Stimulated activated CD4-positive, alpha-beta T cell treated with anti-CD3 and anti-CD28 coated beads, TNF-alpha, amount 100 ng/mL, for 24 hours (primary cell): ENCODE data around the gene MICAL1.

Experiments used
- DNase-seq, 3 experiments: peaks; one replicate each; pipeline ENCODE4 v3.0.0-alpha.2; 2020; ENCODE audit warnings: low read depth in 3 of 3

The MICAL1 gene

GRCh38 chr6:109454496-109455436, 806 bp downstream of the MICAL1 start:
- peak in 2 of 3 experiments; percentile 33 to 55 for DNase-seq

- DNase-seq: no peak
Observed at GRCh38 chr6:109453594-109454495, 1.7 kb downstream of the MICAL1 start.

GRCh38 chr6:109453156-109453555, 2.4 kb downstream of the MICAL1 start:
- no peak for DNase-seq

- DNase-seq: no peak
Observed at GRCh38 chr6:109452181-109452580, 3.4 kb downstream of the MICAL1 start.

- no peak for DNase-seq
Observed at GRCh38 chr6:109451376-109451775, 4.2 kb downstream of the MICAL1 start.

GRCh38 chr6:109450801-109451200, 4.8 kb downstream of the MICAL1 start:
- DNase-seq: no peak

- DNase-seq: no peak
Observed at GRCh38 chr6:109449795-109450673, 5.5 kb downstream of the MICAL1 start.

- DNase-seq: no peak
Observed at GRCh38 chr6:109449064-109449794, 6.3 kb downstream of the MICAL1 start.

GRCh38 chr6:109448615-109449014, 7.0 kb downstream of the MICAL1 start:
- DNase-seq: no peak

GRCh38 chr6:109447878-109448555, 7.6 kb downstream of the MICAL1 start:
- no peak for DNase-seq

- DNase-seq: no peak
Observed at GRCh38 chr6:109447087-109447486, 8.5 kb downstream of the MICAL1 start.

- DNase-seq: no peak
Observed at GRCh38 chr6:109446541-109446940, 9.0 kb downstream of the MICAL1 start.

GRCh38 chr6:109446072-109446471, 9.5 kb downstream of the MICAL1 start:
- no peak for DNase-seq

GRCh38 chr6:109445382-109445781, 10.2 kb downstream of the MICAL1 start:
- no peak for DNase-seq

GRCh38 chr6:109443425-109443950, 12.1 kb downstream of the MICAL1 start:
- DNase-seq: no peak

GRCh38 chr6:109442393-109442924, 13.1 kb downstream of the MICAL1 start:
- no peak for DNase-seq

- DNase-seq: peak in 1 of 3 experiments; percentile 41
Observed at GRCh38 chr6:109441069-109441816, 14.3 kb downstream of the MICAL1 start.

GRCh38 chr6:109440331-109441068, 15.1 kb downstream of the MICAL1 start, which contains the start of the genes PPIL6 and SMPD2:
Gene PPIL6, minus strand, starts transcription at chr6:109440628. Its CDS starts 38 bp downstream, at chr6:109440590.
Gene SMPD2, plus strand, starts transcription at chr6:109440724. Its CDS starts 398 bp downstream, at chr6:109441122.
- DNase-seq: peak in 2 of 3 experiments; percentile 47 to 71
